NCI-H524 treated with DMSO at 0.1 percent for 48 hours (cell line): ENCODE results near the gene NF1.
"Not testable (repeated sequence)": the region's sequence is repeated elsewhere in the genome, so short reads cannot be mapped to it uniquely, and the experiment has no call there.

Experiments used
- DNase-seq: peaks from one replicate; lab custom pipeline; 2025; lab: John Stamatoyannopoulos, UW

Gene NF1

GRCh38 chr17:31089471-31089870 is 5.3 kb upstream of the NF1 start:
- no peak for DNase-seq

GRCh38 chr17:31090650-31091049 is 4.1 kb upstream of the NF1 start:
- DNase-seq = not testable (repeated sequence)

- DNase-seq = peak; percentile 6
These were observed 2.2 kb upstream of the NF1 start for GRCh38 chr17:31092475-31093064.

DNA sequence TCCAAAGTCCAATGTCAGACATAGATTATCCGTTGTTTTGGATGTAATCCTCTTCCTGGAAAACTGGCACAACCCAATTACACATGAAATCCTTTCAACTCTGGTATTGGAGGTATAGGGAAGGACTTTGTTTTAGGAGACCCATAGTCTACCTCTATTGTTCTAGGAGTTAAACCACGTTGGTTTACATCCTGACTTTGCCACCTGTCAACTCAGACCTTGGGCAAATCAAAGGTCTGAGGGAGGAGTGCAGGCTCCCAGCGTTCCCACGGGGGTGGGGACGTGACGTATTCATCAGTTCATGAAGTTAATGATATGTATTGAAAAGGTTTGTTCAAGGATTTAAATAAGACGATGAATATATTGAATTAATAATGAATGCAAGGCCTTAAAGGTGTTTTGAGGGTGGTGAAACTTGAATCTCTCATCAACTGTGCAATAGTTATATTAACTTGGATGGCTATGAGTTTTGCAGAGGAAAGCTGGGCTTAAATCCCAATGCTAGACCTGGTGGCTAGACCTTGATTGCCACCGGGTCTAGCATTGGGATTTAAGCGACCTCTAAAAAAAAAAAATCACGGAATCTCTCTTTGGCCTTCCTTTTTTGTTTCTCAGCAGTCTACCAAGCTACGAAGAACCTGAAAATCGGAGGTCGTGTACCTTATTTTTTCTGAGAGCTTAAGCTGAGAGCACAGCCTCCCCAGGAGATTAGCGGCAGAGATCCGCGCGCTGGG is 744 bp upstream of the NF1 start:
- DNase-seq = no peak

GRCh38 chr17:31095236-31096105 is 694 bp downstream of the NF1 start:
- DNase-seq = peak; percentile 18

DNA sequence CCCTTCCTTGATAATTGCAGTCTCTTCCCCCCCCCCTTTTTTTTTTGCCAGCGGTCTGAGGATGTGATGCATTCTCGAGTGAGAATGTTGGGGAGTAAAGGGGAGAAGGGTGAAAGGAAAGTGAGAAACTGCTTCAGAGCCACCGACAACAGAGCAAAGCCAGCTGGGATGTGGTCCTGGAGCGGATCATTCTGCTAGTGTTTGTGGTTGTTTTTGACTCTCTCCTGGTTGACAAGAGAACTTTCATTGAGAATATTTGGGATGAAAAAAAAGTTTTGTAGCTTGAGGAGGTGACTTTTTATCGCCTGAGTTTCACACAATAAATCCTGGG is 1.3 kb downstream of the NF1 start:
- no peak for DNase-seq

DNA sequence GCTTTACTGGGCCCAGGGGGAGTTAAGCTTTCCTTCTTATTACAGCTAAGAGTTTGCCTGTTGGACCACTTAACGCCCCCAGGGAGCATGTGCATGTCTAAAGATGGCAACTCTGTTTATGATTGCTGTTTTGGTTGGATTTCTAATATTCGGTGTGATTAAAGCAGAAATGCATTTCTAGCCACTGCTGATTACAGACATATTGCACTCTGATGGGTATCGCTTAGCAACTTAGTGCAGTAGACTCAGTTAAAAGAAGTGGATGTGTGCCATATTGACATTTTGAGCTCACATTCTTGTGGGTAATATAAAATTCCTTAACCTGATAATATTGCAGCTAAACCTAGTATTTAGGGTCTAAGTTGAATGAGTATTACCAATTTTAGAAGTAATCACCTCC is 4.2 kb downstream of the NF1 start:
- DNase-seq = no peak

DNA sequence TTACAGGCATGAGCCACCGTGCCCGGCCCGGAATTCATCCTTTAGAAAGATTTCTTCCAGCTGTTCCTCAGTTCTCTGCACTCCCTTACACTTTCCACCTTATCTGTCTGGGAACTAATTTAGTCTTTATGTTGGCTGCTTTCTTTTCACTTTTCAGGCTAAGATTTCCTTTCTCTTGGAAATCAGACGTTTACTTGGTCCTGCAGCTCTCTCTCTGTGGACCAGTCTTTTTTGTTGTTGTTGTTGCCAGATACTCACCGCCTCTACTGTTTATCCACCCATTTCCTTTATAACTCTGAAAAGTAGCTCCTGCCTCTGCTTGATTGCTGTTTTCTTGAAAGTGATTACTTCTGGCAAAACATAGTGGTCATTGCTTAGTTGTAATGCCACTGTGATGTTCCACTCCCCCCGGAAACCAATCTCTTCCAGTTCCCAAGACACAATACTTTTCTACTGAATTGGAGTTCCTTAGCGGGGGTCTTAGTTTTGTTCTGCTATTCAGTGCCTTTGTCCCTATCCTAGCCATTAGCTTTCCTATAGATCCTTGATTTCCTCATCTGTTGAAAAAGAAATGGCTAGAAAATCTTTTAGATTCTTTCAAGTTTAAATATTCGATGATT is 6.2 kb downstream of the NF1 start:
- DNase-seq = no peak

DNA sequence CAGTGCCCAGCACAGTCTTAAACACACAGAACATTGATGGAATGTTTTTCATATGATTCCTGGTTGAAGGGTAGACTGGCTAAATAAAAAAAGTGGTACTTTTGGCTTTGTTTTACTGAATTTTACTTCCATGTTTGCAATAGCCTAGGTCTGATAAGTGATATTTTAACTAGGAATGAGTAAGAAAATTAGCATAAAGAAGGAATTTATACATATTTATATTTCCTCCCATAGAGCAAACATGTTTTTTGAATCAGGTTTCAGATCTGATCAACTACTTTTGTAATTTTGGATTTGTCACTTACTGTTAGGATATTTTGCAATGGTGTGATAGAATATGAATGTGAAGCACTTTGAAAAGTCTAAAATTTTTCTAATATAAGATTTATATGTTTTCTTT is 7.2 kb downstream of the NF1 start:
- no peak for DNase-seq

- DNase-seq = no peak
These were observed 11.2 kb downstream of the NF1 start for GRCh38 chr17:31105991-31106390.

GRCh38 chr17:31111183-31111582 is 16.4 kb downstream of the NF1 start:
- DNase-seq = no peak

- DNase-seq = no peak
These were observed 17.4 kb downstream of the NF1 start for GRCh38 chr17:31112001-31112661.

- not testable (repeated sequence) for DNase-seq
These were observed 18.6 kb downstream of the NF1 start for GRCh38 chr17:31113368-31113767.

DNA sequence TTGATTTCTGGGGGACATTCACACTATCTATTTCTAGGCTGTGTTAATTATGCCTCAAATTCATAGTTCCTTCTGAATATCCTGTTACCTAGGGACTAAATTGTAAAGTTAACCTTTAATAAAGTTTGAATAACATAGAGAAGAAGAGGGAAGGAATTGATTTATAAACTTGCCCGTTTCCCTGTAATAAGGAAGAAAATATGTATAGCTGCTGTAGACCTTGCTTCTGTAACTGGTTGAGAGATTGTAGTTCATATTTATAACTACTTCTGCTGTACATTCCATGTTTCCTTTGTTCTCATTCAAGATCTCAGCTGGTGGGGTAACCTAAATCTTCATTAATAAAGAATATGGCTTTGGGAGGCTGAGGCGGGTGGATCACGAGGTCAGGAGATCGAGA is 19.2 kb downstream of the NF1 start:
- no peak for DNase-seq

DNA sequence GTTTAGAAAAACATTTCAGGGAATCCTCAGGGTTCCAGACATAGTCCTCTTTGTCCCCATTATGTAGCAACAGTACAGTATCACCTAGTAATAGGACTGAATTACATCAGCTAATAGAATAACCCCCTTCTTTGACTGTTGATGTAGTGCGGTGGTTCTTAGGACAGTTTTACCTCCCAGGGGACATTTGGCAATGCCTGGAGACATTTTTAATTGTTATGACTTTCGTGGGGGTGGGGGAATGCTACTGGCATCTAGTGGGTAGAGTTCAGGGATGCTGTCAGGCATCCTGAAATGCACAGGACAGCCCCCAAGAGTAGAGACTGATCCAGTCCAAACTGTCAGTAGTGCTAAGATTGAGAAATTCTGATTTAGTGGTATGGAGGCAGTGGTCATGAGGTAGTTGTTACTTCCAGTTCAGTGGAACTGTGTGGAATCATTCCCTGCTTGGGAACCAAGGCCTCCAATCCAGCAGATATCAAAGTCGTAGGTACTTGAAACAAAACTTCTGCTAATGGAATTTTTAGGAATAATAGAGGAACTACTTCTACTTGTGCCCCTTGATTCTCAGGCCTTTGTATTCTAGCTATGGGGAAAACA is 20.3 kb downstream of the NF1 start:
- no peak for DNase-seq

GRCh38 chr17:31116167-31116566 is 21.4 kb downstream of the NF1 start:
- no peak for DNase-seq

- no peak for DNase-seq
These were observed 28.0 kb downstream of the NF1 start for GRCh38 chr17:31122746-31123145.

GRCh38 chr17:31126318-31126717 is 31.5 kb downstream of the NF1 start:
- no peak for DNase-seq

- DNase-seq = no peak
These were observed 33.5 kb downstream of the NF1 start for GRCh38 chr17:31128241-31128640.

GRCh38 chr17:31130286-31131224 is 35.8 kb downstream of the NF1 start:
- DNase-seq = no peak

- DNase-seq = no peak
These were observed 36.5 kb downstream of the NF1 start for GRCh38 chr17:31131299-31131698.
